Stimulated activated CD4-positive, alpha-beta T cell treated with anti-CD3 and anti-CD28 coated beads, Interleukin-4, amount 100 ng/mL, for 4 hours (primary cell): ENCODE measurements around the gene AUTS2.
"Not testable (repeated sequence)": the region's sequence is repeated elsewhere in the genome, so short reads cannot be mapped to it uniquely, and the experiment has no call there.

Source experiments
- DNase-seq, 2 experiments: peaks; one replicate each; pipeline ENCODE4 v3.0.0-alpha.2; 2020

Gene AUTS2

GRCh38 chr7:70574970-70575799 lies 976.9 kb downstream of the AUTS2 start:
- DNase-seq, result no peak

- no peak for DNase-seq
Measured at GRCh38 chr7:70577078-70577477, 978.8 kb downstream of the AUTS2 start.

GRCh38 chr7:70578131-70578530 lies 979.9 kb downstream of the AUTS2 start:
- DNase-seq, result no peak

- DNase-seq, result no peak
Measured at GRCh38 chr7:70579397-70580097, 981.3 kb downstream of the AUTS2 start.

GRCh38 chr7:70580161-70580560 lies 981.9 kb downstream of the AUTS2 start:
- no peak for DNase-seq

- DNase-seq, result no peak
Measured at GRCh38 chr7:70582927-70583895, 984.9 kb downstream of the AUTS2 start.

GRCh38 chr7:70583965-70584883 lies 985.9 kb downstream of the AUTS2 start:
- no peak for DNase-seq

- no peak for DNase-seq
Measured at GRCh38 chr7:70585071-70585470, 986.8 kb downstream of the AUTS2 start.

- no peak for DNase-seq
Measured at GRCh38 chr7:70586822-70587221, 988.5 kb downstream of the AUTS2 start.

- DNase-seq, result no peak
Measured at GRCh38 chr7:70587739-70588138, 989.5 kb downstream of the AUTS2 start.

- DNase-seq, result no peak
Measured at GRCh38 chr7:70588191-70588921, 990.1 kb downstream of the AUTS2 start.

- no peak for DNase-seq
Measured at GRCh38 chr7:70589010-70589409, 990.7 kb downstream of the AUTS2 start.

GRCh38 chr7:70589590-70589989 lies 991.3 kb downstream of the AUTS2 start:
- no peak for DNase-seq

GRCh38 chr7:70590126-70590854 lies 992.0 kb downstream of the AUTS2 start:
- DNase-seq, result no peak

- no peak for DNase-seq
Measured at GRCh38 chr7:70591643-70592042, 993.4 kb downstream of the AUTS2 start.

- DNase-seq, result no peak
Measured at GRCh38 chr7:70592171-70592570, 993.9 kb downstream of the AUTS2 start.

- DNase-seq, result no peak
Measured at GRCh38 chr7:70594170-70594569, 995.9 kb downstream of the AUTS2 start.

- DNase-seq, result not testable (repeated sequence)
Measured at GRCh38 chr7:70594885-70595284, 996.6 kb downstream of the AUTS2 start.

GRCh38 chr7:70595370-70595754 lies 997.1 kb downstream of the AUTS2 start:
- no peak for DNase-seq

GRCh38 chr7:70595755-70596597 lies 997.7 kb downstream of the AUTS2 start:
- no peak for DNase-seq
